SK-MEL-5 (cell line): ENCODE measurements around the gene IER3IP1. TPM values are rescaled to one million over a fixed set of nuclear protein-coding genes. Genes with fewer than 3 reads are reported as not detected.
"Not testable (repeated sequence)": the region's sequence is repeated elsewhere in the genome, so short reads cannot be mapped to it uniquely, and the experiment has no call there.

Experiments
- DNase-seq: peaks from one replicate; pipeline ENCODE4 v3.0.0-alpha.2; 2016; ENCODE audit warnings: low read depth, low spot score
- in situ Hi-C: cut with HindIII; loops from 2 replicates; pipeline ENCODE4 v1.10.0; 2016; ENCODE audit warnings: low sequenced_read_pairs, high pct_unique_total_duplicates, low pct_unique_long_range_greater_than_20kb
- polyA plus RNA-seq, 2 experiments: library from polyadenylated mRNA; depleted of rRNA; stranded (reverse); fragments of >200 nt; gene quantifications; 2 replicates each; pipeline ENCODE4 v1.2.3, GENCODE V29; 2015
- total RNA-seq: library from RNA; depleted of rRNA; stranded (reverse); fragments of >200 nt; shearing (Covaris generic); gene quantifications from 2 replicates; pipeline ENCODE4 v1.2.3, GENCODE V29; 2014; rRNA removed

IER3IP1 gene
- total RNA-seq: 51.6 and 63.6 TPM in 2 replicates
- polyA plus RNA-seq (2015; cell fraction: cytosol; rRNA removed): 24.6 and 26.1 TPM in 2 replicates
- 6.9 and 7.9 TPM in 2 replicates for polyA plus RNA-seq (2015; cell fraction: nucleus; rRNA removed)

- in situ Hi-C loops: no loop called here
- peak; percentile 82 for DNase-seq
Observed at GRCh38 chr18:47175898-47176575, at the start of gene IER3IP1. Gene IER3IP1, minus strand, starts transcription at chr18:47176364. Its CDS starts 87 bp downstream, at chr18:47176277.

GRCh38 chr18:47215554-47216138 lies 39.5 kb upstream of the IER3IP1 start:
- peak; percentile 73 for DNase-seq
- in situ Hi-C loops: no loop called here

GRCh38 chr18:47209171-47209570 lies 33.0 kb upstream of the IER3IP1 start:
- in situ Hi-C loops: no loop called here
- no peak for DNase-seq

GRCh38 chr18:47206945-47207637 lies 30.9 kb upstream of the IER3IP1 start:
- DNase-seq: no peak

GRCh38 chr18:47204908-47205522 lies 28.9 kb upstream of the IER3IP1 start:
- in situ Hi-C loops: no loop called here
- DNase-seq: peak; percentile 72

More at GRCh38 chr18:47206945-47207637, 30.9 kb upstream of the IER3IP1 start:
- in situ Hi-C loops: no loop called here

GRCh38 chr18:47203626-47204464 lies 27.7 kb upstream of the IER3IP1 start:
- in situ Hi-C loops: no loop called here
- DNase-seq: no peak

- DNase-seq, in situ Hi-C loops: not testable (repeated sequence)
Observed at GRCh38 chr18:47195961-47196360, 19.8 kb upstream of the IER3IP1 start.

- peak; percentile 13 for DNase-seq
Observed at GRCh38 chr18:47191961-47192360, 15.8 kb upstream of the IER3IP1 start.

GRCh38 chr18:47187721-47188120 lies 11.6 kb upstream of the IER3IP1 start:
- in situ Hi-C loops: no loop called here
- no peak for DNase-seq

More at GRCh38 chr18:47191961-47192360, 15.8 kb upstream of the IER3IP1 start:
- in situ Hi-C loops: no loop called here

- DNase-seq: peak; percentile 36
- in situ Hi-C loops: no loop called here
Observed at GRCh38 chr18:47184419-47185050, 8.4 kb upstream of the IER3IP1 start.

GRCh38 chr18:47182156-47182555 lies 6.0 kb upstream of the IER3IP1 start:
- DNase-seq, in situ Hi-C loops: not testable (repeated sequence)

GRCh38 chr18:47180765-47181164 lies 4.6 kb upstream of the IER3IP1 start:
- DNase-seq: no peak
- in situ Hi-C loops: no loop called here

- DNase-seq: no peak
- in situ Hi-C loops: no loop called here
Observed at GRCh38 chr18:47179520-47179919, 3.4 kb upstream of the IER3IP1 start.

- in situ Hi-C loops: no loop called here
- no peak for DNase-seq
Observed at GRCh38 chr18:47175283-47175897, 774 bp downstream of the IER3IP1 start.

GRCh38 chr18:47174545-47175116 lies 1.5 kb downstream of the IER3IP1 start:
- DNase-seq: no peak
- in situ Hi-C loops: no loop called here

GRCh38 chr18:47172476-47172875 lies 3.7 kb downstream of the IER3IP1 start:
- no peak for DNase-seq
- in situ Hi-C loops: no loop called here
